NK-92 (cell line): ENCODE data around the gene ADGB.
"Not testable (repeated sequence)": the region's sequence is repeated elsewhere in the genome, so short reads cannot be mapped to it uniquely, and the experiment has no call there.

ENCODE experiments used
- DNase-seq: peaks from one replicate; lab custom pipeline; 2025; ENCODE audit not compliant: unreplicated experiment; lab: John Stamatoyannopoulos, UW

ADGB gene

GRCh38 chr6:146598772-146599405, at the start of gene ADGB:
Gene ADGB, plus strand, starts transcription at chr6:146598972. Its CDS starts 69 bp downstream, at chr6:146599041.
- no peak for DNase-seq

GRCh38 chr6:146550911-146551310, 47.9 kb upstream of the ADGB start:
- no peak for DNase-seq

GRCh38 chr6:146551545-146551944, 47.2 kb upstream of the ADGB start:
- DNase-seq = no peak

DNA sequence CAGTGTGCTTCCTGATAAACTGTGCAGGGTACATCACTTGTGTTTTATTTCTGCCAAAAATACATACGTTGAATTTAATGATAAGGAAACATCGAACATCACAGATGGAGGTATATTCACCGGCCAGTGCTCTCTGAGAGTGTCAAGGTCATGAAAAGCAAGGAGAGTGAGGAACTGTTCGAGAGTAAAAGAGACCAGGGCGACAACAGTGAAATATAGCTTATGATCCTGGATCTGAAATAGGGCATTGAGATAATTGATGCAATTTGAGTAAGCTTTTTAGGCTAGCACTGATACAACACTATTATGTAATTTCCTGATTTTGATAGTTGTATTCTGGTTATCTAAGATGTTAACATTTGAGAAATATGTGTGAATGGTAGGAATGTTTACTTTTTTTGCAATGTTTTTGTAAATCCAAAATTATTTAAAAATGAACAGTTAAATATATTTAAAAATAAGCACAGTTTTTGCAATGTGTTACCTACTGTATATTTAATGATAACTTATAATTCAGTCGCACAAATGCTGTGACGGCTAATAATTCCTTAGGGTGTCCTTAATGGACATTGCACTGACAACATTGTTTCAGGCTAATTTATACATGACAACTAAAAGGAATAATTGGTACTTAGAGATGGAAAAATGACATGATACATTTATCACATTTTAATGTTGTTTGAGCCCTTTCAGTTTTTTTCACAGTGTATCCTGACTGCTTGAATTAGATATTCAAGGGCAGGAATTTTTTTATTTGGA, 45.2 kb upstream of the ADGB start:
- no peak for DNase-seq

DNA sequence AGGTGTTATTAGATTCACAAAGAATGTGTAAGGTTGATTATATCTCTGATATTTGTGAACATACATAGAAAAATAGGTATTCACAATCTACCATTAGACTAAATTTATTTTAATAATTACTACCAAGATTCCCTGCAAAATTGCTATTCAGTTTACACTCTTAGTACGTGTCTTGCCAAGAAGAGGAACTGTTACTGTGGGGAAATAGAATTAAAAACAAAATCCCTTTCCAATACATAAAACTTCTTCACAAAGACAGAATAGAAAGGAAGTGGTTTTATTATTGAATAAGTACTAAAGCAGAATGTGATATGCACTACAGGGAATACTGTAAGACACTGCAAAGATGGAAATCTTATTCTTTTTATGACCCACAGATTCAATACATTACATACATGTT, 38.2 kb upstream of the ADGB start:
- no peak for DNase-seq

GRCh38 chr6:146566661-146567060, 32.1 kb upstream of the ADGB start:
- DNase-seq = not testable (repeated sequence)

DNA sequence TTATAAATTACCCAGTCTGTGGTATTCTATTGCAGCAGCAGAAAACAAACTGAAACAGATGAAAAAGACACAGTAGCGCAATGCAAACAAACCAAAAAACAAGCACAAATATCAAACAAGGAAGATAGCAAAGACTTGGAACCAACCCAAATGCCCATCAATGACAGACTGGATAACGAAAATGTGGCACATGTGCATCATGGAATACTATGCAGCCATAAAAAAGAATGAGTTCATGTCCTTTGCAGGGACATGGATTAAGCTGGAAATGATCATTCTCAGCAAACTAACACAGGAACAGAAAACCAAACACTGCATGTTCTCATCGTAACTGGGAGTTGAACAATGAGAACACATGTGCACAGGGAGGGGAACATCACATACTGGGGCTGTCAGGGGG, 30.2 kb upstream of the ADGB start:
- not testable (repeated sequence) for DNase-seq

DNA sequence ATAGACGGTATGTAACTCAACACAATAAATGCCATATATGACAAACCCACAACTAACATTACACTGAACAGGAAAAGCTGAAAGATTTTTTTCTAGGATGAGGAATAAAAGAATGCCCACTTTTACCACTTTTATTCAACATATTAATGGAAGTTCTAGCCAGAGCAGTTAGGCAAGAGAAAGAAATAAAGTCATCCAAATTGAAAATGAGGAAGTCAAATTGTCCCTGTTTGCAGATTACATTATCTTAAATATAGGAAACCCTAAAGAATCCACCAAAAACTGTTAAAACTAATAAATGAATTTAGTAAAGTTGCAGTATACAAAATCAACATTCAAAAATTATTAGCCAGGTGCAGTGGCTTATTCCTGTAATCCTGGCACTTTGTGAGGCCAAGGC, 24.6 kb upstream of the ADGB start:
- DNase-seq = no peak

- DNase-seq = no peak
Observed at GRCh38 chr6:146578054-146578453, 20.7 kb upstream of the ADGB start.

DNA sequence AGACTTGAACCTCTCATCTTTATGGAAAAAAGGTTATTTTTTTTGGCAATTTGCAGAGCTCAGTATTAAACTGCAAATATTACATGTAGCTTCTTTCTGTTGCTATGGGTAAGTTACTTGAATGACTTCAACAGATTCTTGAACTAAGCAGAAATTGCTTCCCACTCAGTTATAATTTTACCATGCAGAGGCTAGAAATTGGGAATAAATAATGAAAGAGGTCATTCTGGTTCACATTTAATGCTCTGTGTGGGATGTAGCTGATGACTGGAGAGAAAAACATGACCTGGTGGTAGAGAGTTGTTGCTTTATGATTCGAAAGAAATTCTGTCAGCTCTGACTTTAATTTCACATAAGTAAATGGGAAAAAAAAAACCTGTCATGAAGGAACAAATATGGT, 16.8 kb upstream of the ADGB start:
- no peak for DNase-seq

DNA sequence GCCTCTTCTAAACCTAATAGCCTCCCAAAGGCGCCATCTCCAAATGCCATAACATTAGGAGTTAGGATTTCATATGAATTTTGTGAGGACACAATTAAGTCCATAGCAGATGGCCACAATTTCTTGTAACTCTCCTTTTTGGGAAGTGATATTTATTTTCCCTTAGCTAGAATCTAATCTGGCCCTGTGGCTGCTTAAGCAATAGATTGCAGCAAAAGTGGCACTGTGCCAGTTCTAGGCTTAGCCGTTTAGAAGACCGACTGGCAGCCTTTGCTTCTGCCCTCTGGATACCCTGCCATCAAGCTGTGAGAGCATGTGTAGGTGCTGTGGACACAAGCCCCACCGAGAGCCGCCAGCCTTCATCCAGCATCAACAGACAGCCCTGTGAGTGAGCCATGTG, 15.9 kb upstream of the ADGB start:
- no peak for DNase-seq

DNA sequence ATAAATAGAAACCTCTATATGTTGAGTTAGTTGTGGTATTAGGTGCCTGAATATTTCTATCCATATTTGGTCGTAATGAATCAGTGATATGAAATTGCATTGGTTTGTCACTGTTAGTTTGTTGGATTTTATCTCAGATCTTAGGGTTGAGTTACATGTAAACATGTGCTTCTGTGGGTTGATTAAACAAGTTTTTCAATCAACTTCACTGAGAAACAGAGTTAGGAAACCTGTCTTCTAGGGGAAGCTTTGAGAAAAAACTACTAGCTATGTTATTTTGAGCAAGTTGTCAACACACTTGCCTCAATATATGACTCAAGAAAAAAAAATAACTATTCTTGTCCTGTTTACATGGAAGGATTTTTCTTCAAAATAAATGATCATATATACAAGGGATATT, 14.8 kb upstream of the ADGB start:
- no peak for DNase-seq

- DNase-seq = no peak
Observed at GRCh38 chr6:146587459-146587858, 11.3 kb upstream of the ADGB start.

GRCh38 chr6:146590492-146590891, 8.3 kb upstream of the ADGB start:
- no peak for DNase-seq

GRCh38 chr6:146592451-146592850, 6.3 kb upstream of the ADGB start:
- no peak for DNase-seq

DNA sequence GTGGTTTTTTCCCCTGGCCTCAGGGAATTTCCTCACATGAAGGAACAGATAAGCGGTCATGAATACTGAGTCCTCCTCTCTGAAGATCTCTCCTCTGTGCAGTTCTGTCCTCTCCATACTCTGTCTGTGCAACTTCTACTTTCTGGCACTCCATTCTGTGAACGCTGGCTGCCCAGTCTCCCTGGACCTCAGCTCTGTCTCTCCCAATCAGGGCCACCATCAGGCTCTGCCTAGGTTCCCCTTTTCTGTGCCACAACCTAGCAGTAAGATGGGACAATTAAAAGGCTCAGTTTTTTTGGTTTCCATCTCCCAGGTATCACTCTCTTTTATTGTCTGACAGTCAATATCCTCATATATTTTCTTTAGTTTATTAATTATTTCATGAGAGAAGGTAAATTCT, 4.8 kb upstream of the ADGB start:
- DNase-seq = no peak

GRCh38 chr6:146594495-146594894, 4.3 kb upstream of the ADGB start:
- no peak for DNase-seq

DNA sequence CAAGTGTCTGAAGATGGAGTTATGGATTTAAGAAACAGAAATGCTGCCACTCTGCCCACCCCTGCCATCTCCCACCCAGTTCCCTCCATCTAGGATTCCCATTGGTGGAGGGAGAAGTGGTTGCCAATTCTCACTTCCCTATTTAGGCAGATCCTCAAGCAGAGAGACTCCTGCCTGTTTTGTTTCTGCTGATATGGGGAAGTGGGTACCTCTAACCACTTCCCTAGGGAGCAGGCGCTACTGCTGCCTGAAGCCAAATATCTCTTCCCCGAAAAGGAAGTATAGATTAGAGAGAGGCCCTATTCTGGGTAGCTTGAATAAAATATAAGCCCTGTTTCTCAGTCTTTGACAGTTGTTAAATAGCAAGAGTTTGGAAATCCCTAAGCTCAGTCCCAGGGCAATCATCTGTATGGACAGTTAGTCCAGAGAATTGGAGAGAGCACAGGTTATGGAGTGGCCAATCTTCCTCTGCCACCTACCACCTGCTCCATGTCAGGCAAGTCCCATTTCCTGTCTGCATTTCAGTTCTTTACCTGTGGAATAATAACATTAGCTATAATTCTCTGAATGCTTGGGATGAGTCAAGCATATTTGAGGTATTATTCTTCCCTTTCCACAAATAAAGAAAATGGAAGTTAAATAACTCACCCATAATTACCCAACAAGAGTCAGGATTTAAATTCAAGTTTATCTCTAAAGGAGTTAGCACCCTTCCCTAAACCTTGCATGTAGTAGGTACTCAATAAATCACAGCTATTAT, 2.6 kb upstream of the ADGB start:
- DNase-seq = no peak

- no peak for DNase-seq
Observed at GRCh38 chr6:146601352-146601751, 2.6 kb downstream of the ADGB start.

DNA sequence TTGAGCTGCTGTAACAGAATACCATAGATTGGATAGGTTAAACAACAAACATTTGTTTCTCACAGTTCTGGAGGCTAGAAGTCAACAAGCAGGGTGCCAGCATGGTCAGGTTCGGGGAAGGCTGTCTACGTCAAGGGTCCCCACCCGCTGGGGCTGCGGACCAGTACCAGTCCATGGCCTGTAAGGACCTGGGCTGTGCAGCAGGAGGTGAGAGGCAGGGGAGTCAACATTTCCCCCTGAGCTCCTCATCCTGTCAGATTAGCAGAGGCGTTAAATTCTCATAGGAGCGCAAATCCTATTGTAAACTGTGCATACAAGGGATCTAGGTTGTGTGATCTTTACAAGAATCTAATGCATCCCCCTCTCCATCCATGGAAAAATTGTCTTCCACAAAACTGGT, 3.8 kb downstream of the ADGB start:
- DNase-seq = no peak

GRCh38 chr6:146613947-146614346, 15.2 kb downstream of the ADGB start:
- no peak for DNase-seq

GRCh38 chr6:146620655-146621054, 21.9 kb downstream of the ADGB start:
- no peak for DNase-seq
